Muscle of arm (tissue), 12 donors: ENCODE measurements around the gene LMBR1. TPM values are rescaled to one million over a fixed set of nuclear protein-coding genes. Genes with fewer than 3 reads are reported as not detected.
"Not testable (repeated sequence)": the region's sequence is repeated elsewhere in the genome, so short reads cannot be mapped to it uniquely, and the experiment has no call there.

ENCODE experiments used
- DNase-seq: peaks from one replicate; pipeline ENCODE4 v3.0.0-alpha.2; 2013
- polyA plus RNA-seq, 12 donors: library from polyadenylated mRNA; unstranded; fragments of 120-200 nt; gene quantifications; one replicate each; pipeline ENCODE4 v1.2.1, GENCODE V29; 2013; ENCODE audit not compliant: insufficient read length in 12 of 12

Gene LMBR1
- polyA plus RNA-seq, 12 donors = 27.9 to 77.6 (median 40.3) TPM; not detected in 1

DNA sequence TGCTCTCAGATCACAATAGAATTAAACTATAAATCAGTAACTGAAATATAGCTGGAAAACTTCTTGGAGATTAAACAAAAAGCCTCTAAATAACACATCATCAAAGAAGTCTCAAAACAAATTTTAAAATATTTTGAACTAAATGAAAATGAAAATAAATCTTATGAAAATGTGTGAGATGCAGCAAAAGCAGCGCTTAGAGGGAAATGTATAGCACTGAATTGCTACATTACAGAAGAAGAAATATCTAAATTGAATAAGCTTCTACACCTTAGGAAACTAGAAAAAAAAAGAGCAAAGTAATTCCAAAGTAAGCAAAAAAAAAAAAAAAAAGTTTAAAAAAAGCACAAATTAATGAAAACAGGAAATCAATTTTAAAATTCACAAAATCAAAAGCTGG, 35.2 kb downstream of the LMBR1 start:
- DNase-seq = no peak

DNA sequence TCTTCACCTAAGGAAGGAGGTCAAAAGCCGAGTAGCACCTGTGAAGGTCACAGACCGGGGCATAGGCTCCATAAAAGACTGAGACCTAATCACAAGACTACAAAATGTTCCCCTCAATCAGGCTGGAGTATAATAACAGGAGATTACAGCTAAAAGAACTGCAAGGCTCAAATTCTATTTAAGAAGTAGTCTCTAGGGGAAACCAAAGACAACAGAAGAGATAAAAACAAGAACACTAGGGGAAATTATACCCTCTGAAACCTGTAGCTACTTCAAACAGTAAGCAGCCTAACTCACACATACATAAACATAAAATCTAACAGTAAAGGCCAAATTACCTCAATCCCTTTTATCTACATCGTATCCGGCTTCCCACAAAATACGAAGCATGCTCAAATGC, 38.3 kb downstream of the LMBR1 start:
- DNase-seq = no peak

DNA sequence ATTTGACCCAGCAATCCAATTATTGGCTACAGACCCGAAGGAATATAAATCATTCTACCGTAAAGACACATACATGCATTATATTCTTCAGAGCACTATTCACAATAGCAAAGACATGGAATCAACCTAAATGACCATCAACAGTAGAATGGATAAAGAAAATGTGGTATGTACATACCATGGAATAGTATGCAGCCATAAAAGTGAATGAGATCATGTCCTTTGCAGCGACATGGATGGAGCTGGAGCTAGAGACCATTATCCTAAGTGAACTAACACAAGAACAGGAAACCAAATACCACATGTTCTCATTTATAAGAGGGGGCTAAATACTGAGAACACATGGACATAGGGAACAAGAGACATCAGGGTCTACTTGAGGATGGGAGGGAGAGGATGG, 44.0 kb downstream of the LMBR1 start:
- DNase-seq = no peak

DNA sequence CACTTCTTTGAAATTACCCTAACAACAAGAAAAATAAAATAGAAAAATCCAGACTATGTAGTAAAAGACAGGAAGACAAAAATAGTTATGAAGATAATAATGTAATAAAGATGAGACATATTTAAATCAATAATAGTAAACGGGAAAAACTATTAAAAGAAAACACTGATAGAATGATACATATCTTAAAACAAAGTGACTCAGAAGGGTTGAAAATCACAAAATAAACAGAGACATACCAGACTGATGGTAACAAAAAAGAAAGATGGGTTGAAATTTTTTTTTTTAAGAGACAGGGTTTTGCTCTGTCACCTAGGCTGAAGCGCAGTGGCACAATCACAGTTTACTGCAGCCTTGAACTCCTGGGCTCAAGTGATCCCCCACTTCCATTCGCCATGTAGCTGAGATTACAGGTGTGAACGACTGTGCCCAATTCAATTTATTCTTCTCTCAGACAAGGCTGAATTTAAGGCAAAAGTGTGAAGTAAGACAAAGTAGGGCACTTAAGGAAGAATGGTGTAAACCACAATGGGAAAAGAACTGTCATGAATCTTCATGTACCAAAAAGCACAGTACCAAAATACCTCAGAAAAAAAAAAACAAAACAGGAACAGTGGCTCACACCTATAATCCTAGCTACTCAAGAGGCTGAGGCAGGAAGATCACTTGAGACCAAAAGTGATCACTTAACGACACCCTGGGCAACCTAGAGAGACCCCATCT, 47.4 kb downstream of the LMBR1 start:
- no peak for DNase-seq

DNA sequence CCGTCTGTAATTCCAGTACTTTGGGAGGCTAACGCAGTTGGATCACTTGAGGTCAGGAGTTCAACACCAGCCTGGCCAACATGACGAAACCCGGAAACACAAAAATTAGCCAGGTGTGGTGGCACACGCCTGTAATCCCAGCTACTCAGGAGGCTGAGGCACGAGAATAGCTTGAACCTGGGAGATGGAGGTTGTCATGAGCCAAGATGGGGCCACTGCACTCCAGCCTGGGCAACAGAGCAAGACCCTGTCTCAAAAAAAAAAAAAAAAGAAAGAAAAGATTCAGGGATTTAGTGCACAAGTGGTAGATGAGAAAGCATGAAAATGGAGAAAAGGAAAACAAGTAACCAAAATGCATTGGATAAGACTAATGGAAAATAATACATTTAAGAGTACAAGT, 49.4 kb downstream of the LMBR1 start:
- not testable (repeated sequence) for DNase-seq

DNA sequence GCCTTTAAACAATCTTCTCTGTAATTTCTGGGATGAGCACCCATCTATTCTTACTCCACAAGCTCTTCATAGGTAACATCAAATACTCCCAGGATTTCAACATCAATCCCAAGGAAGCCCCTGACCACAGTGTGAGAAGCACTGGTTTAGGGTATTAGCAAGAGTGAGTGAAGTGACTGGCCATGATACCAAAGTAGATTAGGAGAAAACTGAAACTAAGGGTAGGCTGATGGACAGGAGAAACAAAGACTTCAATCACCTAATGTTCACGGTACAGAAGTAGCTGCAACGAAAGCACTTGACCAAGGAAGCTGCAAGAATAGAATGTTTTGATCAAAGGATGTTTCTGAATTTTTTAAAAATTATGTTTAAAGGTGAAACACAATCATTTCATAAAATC, 49.8 kb downstream of the LMBR1 start:
- no peak for DNase-seq

DNA sequence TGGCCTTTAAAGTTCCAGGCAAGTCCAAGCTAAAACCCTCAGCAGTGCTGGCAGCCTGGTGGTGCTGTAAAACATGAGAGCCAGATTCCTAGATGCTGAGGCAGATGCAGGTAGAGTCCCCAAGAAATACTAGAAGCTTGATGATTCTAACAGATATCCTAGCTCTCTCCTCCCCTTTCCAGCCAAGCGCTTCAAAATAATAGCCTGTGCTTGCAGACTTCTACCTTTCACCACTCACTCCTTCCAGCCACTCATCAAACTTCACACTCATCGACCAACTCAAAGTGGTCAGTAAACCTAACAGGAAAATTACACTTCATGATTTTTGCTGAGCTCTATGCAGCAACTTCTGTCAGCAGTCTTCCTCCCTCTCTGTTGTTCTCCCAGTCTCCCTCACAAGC, 50.2 kb downstream of the LMBR1 start:
- DNase-seq = peak; percentile 7

DNA sequence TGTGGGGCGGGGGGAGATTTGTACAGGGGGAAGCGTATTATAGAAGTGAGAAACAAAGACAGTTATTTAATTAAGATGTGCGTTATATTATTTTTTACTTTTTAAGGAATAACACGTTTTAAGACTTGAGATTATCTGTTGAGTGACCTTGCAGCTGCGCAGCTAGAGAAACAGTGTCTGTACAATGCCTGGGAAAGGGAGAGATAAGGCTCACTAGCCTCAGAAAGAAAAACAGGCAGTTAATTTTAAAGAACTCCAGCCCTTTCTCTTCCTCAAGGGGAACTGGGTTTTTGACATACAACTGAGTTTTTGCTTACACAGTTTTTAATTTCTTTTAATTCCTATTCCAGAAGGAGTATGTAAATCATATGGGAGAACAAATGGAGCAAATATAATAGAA, 50.7 kb downstream of the LMBR1 start:
- no peak for DNase-seq

DNA sequence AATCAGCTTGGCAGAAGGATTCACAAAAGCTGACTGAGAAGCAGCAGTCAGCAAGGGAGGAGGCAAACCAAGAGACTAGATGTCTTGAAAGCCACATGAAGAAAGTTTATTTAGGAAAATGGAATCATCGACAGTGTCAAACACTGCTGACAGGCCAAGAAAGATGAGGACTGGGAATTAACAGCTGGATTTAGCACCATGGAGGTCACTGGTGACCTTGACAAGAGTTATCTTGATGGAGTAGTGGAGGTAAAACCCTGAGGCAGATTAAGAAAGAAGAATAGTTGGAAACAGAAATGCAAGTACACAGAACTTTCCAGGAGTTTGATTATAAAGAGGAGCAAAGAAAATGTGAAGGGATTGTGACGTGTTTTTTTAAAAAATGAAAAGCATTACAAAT, 51.5 kb downstream of the LMBR1 start:
- DNase-seq = no peak

DNA sequence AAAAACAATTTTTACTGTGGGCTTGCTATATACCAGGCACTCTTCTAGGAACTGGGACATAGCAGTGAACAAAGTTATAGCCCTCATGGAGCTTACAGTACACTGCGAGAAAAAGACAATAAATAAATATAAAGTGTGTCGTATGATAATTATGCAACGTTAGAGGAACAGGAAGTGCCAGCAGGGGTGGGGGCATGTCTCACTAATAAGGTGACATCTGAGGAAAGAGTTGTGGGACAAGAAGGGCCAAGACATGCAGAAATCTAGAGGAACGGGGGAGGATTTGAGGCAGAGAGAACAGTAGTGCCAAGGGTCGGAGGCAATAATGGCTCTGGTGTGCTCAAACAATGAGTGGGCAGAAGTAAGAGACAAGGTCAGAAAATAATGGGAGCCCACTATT, 52.8 kb downstream of the LMBR1 start:
- DNase-seq = no peak

DNA sequence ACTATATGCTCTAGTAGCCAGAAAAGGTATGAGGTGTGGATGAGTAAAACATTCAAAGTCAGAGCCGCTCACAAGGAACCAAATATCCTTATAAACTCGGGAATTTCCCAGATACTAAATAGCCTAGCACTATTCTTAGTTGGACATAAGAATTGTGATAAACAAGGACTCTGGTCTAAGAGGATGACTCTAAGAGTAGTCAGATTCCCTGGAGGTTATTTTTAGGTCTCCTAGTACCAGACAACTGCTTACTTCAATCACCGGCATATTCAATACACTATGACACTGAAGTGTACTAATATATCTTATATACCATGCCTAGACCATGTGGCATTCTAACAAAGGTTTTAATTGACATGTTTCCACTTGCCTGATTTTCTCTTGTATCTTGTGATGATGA, 56.5 kb downstream of the LMBR1 start:
- DNase-seq = no peak

DNA sequence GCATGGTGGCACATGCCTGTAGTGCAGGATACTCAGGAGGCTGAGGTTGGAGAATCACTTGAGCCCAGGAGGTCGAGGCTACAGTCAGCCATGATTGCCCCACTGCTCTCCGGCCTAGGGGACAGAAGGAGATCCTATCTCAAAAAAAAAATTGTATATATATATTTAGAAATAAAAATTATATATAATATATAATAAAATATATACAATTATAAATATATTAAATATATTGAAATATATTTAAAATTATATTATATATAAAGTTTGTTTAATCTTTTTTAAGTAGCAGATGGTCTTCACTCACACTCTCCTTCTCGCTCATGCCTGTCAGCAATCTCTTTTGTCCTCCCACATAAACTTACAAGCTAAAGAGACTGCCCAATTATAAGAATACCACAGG, 58.5 kb downstream of the LMBR1 start:
- DNase-seq = no peak

DNA sequence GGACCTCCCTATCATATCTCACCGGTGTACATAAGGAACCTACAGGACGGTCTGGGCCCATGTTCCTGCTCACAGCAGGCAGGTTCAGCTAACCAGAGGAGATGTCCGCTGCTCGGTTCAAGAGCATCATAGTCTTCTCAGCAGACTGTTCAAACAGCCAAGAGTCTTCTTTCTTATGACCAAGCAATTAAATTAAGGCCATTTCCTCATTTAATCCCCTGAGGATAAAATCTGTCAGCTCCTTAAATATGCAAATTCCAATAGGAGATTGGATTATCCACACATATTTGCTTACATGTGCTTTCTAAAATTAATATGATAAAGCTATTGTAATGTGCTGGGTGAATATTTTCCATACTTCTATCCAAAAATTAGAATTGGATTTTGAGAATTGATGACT, 59.7 kb downstream of the LMBR1 start:
- DNase-seq = no peak

DNA sequence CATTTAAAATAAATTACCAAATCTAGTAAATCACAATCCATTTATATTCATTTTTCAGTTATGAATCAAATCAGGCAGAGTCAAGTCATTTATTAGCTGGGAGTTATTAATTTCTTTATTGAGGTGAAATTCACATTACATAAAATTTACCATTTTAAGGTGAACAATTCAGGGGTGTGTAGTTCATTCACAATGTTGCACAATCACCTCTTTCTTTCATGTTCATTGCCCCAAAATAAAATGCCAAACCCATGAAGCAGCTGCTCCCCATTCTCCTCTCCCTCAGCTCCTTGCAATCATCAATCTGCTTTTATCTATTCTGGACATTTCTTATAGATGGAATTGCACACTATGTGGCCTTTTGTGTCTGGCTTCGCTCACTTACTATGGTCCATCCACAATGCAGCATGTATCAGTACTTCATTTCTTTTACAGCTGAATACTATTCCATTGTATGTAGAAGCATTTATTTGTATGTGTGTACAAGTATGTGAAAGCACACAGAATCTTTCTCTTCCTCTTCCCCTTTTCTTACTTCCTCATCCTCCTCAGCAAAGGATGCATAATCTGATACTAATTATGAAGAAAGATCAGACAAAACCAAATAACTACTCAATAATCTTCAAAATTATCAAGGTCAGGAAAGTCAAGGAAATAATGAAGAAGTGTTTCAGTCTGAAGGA, 60.6 kb downstream of the LMBR1 start:
- DNase-seq = no peak

DNA sequence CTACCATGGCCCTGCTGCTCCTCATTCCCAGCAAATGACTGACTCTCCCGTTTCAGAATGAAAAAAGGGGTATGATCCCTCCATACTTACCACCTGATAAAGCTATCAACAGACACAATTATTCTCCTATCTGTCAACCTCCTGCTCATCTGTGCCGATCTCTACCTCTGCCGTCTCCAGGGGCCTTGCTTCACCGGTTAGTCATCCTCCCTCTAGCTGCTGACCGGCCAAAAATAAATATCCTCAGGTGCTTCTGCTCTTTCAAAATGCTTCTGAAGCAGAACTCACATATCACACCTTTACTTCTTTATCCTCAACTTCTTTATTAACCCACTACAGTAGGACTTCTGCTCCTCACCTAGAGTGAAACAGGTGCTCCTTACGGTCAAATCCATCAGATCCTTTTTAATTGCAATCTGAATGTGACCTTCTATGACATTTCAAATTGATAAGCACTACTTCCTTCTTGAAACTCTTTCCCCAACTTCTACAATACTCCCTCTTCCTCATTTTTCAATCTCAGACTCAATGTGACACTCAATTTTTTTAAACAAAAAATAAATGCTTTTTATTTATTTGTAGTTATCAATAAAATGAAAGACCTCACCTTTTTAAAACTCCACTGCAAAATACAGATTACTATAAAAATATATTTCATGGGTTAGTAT, 63.2 kb downstream of the LMBR1 start:
- no peak for DNase-seq

DNA sequence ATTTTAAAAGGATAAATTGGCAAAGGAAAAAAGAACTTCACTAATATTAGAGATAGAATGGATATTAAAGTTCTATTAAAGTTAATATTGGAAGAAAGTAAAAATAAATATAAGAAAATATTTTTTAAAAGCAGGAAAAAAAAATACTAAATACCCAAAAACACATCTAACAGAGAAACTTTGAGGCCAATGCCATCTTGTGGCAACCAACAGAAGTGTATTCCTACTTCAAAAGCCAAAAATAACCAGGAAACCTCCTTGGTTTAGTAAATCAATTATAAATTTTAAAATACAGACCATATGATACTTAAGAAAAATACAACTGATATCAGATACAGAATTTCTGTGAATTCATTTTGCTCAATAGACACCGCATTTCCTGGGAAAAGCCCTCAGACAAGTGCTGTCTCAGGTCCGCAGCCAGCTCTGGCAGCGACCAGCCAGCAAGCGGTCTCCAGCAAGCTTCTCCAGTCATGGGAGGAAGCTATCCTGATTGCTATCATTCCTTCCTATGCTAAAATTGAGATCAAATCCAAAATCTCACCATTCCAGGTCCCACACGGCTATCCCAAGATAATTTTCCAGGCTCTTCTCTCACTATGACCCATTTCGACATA, 65.3 kb downstream of the LMBR1 start:
- no peak for DNase-seq

DNA sequence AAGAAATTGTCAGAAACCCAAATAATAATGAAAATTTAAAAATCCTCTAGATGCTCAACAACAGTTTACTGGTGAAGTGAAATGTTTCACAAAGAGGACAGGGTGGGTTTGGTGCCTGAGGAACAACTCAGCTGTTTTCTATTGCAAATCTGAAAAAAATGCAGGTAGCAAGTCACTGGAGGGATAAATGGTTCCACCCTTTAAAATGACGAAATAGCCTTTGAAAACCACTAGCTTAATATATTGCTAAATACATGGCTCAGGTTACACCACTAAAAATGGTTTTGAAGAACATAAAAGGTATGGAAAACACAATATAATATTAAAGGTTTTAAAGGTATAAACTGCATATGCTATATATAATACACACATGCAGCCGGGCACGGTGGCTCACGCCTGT, 69.5 kb downstream of the LMBR1 start:
- DNase-seq = no peak

DNA sequence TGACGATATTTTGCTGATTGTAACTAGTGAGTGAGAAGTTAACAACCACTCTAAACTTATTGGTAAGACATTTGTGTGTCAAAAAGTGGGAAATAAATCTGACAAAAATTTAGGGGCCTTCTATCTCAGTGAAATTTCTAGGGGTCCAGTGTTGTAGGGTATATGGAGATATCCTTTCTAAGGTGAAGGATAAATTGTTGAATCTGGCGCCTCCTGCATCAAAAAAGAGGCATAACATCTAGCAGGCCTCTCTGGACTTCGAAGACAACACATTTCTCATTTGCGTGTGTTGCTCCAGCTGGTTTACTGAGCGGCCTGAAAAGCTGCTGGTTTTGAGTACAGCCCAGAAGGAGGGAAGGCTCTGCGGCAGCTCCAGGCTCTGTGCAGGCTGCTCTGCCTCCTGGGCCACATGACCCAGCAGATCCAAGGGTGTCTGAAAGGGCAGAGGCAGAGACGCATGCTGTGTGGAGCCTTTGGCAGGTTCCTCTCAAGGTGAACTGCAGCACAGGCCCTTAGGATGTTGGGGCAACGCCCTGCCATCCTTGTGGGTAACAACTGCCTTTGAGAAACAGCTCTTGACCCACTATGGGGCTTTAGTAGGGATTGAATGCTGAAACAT, 72.4 kb downstream of the LMBR1 start:
- DNase-seq = no peak

DNA sequence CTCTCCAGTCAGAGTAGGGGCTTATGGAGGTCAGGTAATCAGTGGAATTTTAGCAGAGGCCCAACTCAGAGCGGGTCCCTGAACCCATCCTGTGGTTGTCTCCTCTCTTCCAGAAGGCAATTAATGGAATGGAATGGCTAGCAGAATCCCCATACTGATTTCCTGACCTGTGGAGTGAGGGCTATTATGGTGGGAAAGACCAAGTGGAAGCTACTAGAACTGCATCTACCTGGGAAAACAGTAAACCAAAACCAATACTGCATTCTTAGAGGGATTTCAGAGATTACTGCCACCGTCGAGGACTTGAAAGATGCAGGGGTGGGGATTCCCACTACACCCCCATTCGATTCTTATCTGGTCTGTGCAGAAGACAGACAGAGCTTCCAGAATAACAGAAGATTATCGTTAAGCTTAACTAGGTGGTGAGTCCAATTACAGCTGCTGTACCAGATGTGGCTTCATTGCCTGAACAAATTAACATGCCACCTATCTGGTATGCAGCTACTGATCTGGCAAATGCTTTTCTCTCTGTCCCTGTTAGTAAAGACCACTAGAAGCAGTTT, 73.2 kb downstream of the LMBR1 start:
- DNase-seq = no peak

DNA sequence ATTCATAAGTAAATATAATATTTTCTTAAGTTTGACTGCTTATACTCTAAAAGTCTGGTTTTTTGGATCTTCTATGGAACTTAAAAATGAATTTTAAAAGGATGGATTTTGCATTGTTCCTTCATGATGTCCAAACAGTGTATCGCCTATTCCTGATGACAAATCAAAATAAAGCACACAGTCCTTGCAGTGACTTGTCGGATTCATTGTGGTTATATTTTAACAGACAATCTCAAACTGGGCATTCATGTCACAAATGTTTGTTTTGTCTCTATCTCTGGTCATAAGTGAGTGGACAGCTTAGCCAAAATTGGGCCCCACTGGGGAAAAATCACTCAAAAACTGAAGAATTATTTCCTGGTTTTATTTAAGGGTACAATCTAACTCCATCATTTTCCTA, 74.8 kb downstream of the LMBR1 start:
- DNase-seq = no peak

DNA sequence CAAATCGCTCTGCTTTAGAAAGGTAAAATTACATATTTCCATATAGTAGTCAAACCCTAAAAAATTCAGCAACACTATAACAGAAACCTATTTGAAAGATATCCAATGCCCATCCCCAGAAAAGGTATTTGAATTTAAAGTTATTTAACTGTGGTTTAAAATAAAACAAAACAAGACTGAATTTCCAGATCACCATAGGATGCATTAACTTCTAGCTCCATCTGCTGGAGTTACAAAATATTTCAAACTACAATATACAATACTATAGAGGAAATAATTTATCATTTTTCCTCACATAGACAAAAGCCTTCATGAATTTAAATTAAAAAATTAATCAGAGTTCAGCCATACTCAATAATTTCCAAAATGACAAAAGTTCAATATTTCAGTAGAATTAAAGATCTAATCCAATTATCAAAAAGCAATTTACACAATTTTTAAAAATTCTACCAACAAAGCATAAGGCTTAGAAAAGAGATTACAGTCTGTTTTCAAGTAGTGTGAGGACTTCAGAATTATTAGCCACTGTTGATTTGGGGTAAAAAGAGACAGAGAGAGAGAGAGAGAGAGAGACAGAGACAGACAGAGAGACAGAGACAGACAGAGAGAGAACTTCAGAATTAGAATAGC, 75.9 kb downstream of the LMBR1 start:
- DNase-seq = no peak

DNA sequence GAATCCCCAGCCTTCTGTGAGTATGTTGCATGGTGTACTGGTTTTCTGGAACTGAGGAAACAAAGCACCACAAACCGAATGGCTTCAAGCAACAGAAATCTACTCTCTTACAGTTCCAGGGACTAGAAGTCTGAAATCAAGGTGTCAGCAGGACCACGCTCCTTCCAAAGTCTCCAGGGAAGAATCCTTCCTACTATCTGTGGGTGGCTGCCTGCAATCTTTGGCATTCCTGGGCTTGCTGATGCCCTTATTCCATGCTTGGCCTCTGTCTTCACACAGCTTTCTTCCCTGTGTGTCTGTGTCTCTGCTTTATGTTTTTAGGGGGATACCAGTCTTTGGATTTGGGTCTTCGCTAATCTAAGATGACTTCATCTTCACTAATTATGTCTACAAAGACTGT, 81.3 kb downstream of the LMBR1 start:
- DNase-seq = no peak
